HG02763 (cell line): Measurements from ENCODE around the gene PLPP4.

Source experiments
- ATAC-seq: cut with Tn5 transposase; IDR thresholded peaks from one replicate; pipeline ENCODE4 v1.9.1; 2021; ENCODE audit warnings: mild to moderate bottlenecking, moderate library complexity; ENCODE audit not compliant: unreplicated experiment

PLPP4 gene

DNA sequence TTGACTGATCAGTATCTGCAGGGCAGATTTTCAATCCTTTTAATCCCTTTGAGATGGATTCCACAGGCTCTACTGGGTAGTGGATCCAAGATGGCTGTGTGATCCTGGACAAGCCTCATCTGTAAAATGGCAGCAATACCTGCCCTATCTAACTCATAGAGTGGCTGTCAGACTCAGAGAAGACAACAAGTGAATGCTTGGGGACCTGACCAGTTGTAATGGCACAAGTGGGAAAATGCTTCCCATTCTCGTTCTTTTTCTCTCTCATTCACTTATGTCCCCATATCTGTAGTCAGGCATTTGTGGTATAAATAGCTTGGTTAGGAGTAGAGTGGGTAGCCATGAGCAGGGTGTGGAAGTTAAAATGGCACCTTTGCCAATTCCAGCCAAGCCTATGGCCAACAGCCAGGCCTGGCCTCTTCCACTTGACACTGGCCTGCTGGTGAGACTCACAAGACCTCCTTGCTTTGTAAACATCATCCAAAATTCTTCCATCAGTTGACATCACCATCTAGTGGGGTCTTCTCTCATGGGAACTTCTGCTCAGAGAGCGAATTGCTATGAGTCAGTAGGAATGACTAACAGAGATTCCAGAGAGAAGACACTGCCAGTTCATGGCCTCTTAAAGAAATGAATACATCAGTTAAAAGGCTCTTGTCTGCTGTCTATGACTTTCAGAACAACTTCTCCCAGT, 150.1 kb downstream of the PLPP4 start:
- no peak for ATAC-seq

DNA sequence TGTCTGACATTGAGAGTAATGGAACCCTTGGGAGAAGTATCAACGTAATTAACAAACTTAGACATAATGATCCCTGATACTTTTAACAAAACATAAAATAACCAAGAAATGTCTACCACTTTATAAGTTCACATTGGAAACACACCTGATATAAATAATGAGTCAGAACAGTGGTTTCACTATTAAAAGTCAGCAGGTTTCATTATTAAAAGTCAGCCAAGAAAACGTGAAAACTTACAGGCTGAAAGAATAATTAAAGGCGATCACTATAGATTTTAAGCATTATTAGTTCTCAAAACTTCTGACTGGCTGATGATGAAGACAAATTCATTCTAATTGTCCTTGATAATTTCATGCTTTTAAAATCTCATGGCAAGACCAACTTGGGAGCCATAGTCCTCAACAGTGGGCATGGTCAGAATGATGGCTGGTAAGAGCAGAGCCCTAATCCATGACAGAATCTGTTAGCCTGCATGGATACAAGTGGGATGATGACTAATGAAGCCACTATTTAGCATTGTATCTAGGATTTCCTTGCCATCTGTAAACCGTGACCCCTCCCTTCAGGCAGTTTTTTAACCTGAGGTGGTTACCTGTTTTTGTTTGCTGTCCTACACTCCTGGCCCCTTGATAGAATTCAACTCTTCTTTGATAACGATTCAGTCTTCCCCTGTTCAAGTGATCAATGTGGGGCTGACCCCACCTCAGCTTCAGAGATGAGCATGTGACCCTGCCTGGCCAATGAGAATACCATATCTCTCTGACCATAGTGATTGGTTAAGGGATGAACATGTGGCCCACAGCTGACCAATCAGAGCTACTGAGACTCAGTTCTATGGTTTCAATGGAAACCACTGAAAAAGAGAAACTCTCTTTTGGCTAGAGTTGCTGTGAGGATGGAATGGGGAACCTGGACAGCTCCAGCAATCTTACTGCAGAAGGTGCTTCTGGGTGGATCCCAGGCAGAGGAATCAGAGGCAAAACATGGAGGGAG, 151.0 kb downstream of the PLPP4 start:
- ATAC-seq: no peak

DNA sequence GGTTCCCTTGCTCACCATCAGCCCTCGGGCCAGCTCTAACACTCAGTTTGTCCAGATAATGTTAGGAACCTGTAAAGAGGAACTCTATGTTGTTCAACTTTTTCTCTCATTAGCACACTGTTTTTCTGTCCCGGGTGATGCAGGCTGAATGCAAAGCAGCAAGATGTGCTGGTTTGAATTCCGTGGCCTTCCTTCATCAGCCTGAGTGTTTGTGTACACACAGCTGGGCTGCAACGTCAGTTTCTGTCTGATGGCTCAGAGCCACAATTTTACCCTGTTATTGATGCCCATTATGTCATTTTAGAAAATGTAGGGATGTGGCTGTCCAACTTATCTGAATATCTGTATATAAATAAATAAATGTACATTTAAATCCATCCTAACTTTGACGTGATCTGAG, 152.0 kb downstream of the PLPP4 start:
- no peak for ATAC-seq

DNA sequence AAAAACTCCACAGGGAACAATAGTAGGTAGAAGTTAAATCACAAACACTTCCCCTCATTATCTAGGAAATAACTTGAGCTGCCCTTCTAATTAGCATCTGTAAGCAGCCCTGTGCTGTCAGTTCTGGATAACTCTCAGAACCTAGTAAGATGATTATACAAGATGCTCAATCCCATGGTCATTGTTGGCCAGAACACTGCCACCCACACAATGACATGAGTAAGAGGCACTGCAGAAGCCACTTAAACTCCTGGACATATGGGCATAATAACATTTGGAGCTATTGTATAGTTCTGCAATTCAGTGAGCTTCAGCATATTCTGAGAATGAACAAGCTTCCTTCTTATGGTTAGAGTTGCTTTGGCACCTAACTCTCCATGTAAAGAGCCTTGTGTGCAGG, 153.8 kb downstream of the PLPP4 start:
- ATAC-seq: no peak

DNA sequence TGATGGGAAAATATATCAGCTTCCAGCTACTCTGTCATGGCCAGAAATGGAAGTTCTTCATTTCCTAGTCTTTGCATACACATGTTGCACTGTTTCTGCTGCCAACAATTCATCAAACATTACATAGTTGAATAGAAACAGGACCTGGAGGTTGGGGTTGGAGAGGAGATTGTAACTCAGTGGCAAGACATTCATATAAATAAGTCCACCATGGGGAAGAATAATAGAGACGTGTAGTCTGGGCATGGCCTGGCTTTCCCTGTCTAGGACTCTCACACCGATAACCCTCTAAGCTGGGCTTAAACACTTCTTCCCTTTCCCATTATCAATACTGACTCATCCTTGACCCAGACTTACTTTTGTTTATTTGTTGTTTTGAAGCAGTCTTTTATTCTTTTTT, 155.7 kb downstream of the PLPP4 start:
- ATAC-seq: no peak

DNA sequence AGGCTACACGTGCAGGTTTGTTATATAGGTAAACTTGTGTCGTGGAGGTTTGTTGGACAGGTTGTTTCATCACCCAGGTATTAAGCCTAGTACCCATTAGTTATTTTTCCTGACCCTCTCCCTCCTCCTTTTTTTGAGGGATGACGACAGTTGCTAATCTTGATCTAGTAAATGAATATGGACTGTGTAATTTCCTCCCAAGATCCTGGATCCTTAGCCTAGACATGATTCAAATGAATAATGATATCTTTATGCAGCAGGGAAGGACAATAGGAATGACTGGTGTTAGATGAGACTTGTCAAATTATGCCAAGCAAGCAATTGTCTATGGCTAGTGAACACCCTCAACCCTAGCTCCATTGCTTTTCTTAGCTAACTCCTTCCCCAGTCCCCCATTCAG, 156.2 kb downstream of the PLPP4 start:
- ATAC-seq: no peak

DNA sequence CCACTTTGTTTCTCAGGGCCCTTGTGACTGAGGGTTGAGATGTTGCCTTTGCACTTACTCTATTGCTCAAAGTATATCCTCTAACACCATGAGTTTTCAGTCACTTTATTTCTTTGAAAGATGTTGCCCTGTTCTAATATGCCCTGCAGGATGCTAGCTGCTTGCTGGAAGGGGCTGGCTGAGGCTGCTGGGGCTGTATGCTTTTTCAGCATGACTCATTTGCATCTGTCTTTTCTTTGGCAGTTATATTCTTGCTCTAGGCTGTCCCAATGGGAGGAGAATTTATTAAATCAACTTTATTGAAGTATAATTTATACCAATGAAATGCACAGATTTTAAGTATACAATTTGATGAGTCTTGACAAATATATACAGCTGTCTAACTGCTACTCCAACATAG, 157.7 kb downstream of the PLPP4 start:
- no peak for ATAC-seq

DNA sequence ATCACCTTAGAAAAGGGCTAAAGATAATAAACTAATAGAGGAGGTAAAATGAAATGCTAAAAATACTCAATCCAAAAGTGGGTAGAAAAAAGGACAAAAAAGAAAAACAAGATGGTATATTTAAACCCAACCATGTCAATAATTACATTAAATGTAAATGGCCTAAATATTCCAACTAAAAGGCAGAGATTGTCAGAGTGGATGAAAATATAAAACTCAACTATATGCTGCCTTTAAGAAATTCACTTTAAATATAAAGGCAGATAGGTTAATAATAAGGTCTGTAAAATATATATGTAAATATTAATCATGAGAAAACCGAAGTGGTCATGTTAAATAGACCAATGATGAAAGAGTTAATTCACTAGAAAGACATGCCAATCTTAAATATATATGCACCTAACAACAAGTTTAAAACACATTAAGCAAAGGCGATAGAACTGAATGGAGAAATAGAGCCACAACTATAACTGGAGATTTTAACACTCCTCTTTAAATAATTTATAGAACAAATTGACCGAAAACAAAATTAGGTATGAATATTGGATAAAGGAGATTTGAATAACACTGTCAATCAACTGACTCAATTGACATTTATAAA, 159.4 kb downstream of the PLPP4 start:
- ATAC-seq: no peak

DNA sequence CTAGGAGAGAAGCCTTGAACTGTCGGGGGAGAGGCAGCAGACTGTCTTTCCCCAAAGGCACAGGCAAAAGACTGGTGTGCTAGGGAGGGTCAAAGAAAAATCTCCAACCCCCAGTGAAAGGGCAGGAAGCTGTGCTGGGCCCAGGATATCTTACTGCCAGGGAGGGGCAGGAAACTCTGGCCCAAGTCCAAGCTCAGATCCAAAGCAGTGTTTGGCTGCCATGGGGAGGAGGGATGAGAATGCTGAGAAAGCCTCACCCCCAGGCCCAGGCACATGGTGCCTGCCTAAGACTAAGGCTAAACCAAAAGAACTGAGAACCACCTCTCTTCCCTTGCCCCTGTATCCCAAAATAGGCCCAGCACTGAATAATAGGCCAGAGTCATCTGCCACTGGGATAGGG, 171.2 kb downstream of the PLPP4 start:
- no peak for ATAC-seq

DNA sequence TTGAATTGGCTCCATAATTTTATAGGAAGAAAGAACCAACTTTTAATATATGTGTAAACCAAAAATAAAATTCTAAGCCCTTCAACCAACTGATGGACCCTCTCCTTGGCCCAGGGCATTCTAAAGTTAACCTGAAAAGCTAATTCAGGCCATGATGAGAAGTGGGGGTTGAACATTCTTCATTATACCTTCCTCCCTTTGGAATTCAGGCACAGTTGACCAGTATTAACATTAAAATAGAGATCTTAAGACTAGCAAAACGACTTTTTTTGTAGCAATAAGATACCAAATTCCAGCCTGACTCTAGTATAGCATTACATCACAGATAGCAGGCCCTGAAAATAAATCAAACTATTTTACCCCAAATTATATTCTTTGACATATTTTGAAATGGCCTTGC, 173.2 kb downstream of the PLPP4 start:
- ATAC-seq: no peak

DNA sequence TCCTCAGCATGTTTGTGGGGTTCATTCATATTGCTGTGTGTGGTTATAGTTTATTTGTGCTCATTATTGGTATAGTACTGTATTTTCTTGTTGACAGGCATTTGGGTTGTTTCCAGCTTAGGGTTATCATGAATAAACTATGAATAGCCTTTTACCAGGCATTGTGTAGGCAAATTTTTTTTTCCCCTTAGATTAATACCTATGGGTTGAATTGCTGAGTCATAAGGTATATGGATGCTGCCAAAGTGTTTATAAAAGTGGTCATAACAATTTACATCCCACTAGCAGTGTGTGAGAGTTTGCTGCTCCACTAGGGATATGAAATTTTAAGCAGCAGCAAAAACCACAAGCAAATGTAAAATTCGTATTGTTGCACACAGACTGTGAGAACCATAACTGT, 175.0 kb downstream of the PLPP4 start:
- ATAC-seq: no peak

DNA sequence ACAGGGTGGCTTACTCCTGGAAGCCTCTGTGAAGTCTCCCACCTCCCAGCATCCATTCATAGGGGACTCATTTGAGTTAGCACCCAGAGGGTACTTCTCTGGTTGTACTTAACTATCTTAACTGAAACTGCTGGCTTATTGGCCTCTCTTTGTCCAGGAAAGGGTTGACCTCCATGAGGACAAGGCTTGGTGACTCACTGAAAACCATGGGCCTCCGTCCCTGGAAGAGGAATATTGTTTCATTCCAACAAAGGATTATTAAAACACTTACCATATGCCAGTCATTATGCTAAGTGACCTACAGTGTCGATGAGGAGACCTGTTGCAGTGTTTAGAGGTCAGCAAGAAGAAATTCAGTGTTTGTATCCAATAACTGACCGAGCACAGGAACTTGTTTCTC, 175.9 kb downstream of the PLPP4 start:
- no peak for ATAC-seq

DNA sequence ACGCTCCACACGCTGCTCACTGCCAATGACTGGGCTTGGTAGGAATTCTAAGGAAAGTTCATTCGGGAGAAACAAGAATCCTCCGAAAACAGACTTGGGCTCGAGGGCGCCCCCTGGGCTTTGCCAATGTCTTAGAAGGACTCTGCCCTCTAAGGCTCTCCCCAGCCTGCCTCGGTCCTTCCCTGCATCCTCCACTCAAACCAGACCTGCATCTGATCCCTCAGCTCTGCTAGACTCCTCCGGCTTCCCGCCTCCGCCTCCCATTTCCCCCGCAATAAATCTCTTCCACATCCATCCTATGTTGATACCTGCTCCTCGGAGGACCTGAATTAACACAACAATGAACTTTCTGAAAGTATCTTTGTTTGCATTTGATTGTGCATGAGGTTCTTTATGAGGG, 177.6 kb downstream of the PLPP4 start:
- ATAC-seq: no peak
